GM19025 (cell line): ENCODE measurements around the gene CACNB1.

ENCODE experiments used
- ATAC-seq: cut with Tn5 transposase; IDR thresholded peaks from one replicate; pipeline ENCODE4 v1.9.1; 2021; ENCODE audit warnings: mild to moderate bottlenecking, low read depth, moderate library complexity; ENCODE audit not compliant: unreplicated experiment

CACNB1 gene

GRCh38 chr17:39197380-39198185, at the start of gene CACNB1:
TSS of gene CACNB1 (minus strand) at chr17:39197669. CDS start at chr17:39197495, 174 bp downstream.
- no peak for ATAC-seq

DNA sequence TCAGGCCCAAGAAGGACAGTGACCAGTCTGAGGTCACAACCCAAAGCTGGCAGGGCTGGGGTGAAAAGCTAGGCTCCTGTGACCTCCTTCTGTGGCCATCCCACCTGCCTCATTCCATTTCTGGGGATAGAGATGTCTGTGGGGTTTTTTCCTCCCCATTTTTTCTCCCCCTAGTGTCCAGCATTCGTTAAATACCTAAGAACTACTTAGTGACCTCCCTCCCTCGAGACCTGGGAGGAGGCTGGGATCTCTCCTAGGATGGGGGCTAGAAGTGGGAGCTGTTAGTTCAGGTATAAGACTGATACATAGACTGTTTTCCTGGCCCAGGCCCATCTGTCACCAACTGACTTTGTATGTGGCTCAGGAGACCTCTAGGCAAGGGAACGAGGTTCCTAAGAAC, 48.8 kb upstream of the CACNB1 start:
- no peak for ATAC-seq

GRCh38 chr17:39244600-39245570, 47.4 kb upstream of the CACNB1 start:
- peak; percentile 57 for ATAC-seq

- no peak for ATAC-seq
Observed at GRCh38 chr17:39244016-39244599, 46.6 kb upstream of the CACNB1 start.

GRCh38 chr17:39243155-39243554, 45.7 kb upstream of the CACNB1 start:
- no peak for ATAC-seq

DNA sequence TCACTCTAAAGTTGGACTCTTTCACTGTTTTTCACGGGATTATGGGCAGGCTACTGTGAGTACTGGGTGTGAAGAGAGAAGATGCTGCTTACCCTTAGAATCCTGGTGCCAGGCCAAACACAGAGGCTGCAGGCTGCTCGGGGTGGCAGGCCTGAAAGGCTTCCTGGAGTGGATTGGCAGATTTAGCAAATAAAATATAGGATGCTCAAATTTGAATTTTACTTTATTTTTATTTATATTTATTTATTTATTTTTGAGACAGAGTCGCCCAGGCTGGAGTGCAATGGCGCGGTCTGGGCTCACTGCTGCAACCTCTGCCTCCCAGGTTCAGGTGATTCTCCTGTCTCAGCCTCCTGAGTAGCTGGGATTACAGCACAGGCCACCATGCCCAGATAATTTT, 43.2 kb upstream of the CACNB1 start:
- ATAC-seq, result no peak

DNA sequence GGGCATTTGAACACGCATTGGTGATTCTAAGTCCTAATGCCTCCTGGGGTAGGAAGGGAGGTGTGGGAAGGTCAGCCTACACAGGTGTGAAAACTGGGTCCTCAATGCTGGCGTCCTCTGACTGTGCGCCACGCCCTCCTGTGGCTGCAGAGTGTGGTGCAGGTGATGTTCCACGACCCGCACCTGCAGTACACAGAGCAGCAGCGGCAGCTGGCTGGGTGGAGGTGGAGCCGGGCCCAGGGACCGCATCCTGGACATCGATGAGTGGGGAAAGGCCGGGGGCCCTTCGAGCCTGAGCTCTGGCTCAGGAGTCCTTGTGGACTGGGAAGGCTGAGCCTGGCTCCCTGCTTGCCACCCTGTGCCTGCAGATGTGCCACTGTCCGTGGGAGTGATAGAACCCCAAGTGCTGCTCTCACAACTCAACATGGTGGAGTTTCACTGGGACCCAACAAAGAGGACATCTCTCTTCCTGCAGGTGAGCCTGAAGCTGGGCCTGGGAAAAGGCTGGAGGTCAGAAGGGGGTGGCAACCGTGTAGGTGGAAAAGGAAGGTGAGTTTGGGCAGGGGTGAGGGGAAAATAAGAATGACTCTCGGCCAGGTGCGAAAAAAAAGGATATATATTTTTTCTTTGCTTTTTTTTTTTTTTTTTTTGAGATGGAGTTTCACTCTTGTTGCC, 42.3 kb upstream of the CACNB1 start:
- ATAC-seq, result no peak

GRCh38 chr17:39238311-39238972, 41.0 kb upstream of the CACNB1 start:
- ATAC-seq, result no peak

- no peak for ATAC-seq
Observed at GRCh38 chr17:39237586-39237985, 40.1 kb upstream of the CACNB1 start.

DNA sequence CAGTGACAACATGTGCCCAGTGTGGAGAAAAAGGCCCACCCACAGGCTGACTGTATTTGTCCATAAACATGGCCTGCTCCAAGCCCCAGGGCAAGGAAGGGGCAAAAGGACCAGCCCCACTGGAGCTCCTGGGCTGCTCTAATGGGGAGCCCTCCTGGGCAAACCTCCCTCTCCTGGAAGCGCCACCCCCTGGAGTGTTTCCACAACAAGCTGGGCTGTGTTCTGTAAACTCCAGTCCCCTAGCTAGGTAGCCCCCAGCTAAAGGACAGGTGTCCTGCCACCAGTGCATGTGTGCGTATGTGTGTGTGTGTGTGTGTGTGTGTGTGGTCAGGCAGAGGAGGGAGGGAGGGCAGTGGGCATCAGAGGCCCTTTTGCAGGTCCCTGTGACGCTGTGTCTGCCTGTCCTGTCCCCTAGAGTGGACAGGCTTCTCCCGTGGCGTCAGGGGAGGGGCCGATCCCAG, 39.5 kb upstream of the CACNB1 start:
- no peak for ATAC-seq

GRCh38 chr17:39236450-39236927, 39.0 kb upstream of the CACNB1 start:
- ATAC-seq, result no peak

GRCh38 chr17:39235555-39236449, 38.3 kb upstream of the CACNB1 start:
- ATAC-seq, result no peak

- ATAC-seq, result no peak
Observed at GRCh38 chr17:39231591-39232551, 34.4 kb upstream of the CACNB1 start.

DNA sequence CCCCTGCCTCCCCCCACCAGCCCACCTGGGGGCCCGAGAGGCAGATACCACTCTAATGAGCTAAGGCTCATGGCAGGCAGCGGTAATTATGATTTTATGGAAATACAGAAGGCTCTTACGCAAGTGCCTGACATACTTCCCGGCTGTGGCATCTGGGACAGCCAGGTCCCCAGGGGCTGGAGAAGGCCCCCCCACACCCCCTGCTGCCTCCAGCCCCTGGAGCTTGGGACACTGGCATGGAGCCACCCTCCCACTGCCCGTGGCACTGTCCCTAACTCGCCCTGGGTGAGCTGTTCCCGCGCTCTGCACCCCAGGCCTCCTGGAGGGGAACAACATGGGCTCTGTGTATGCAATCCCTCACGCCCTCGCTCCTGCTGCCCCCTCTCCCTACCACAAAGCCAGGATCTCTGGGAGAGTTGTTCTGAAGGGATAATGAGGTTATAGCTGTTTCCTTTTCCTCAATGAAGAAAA, 33.7 kb upstream of the CACNB1 start:
- ATAC-seq, result no peak

GRCh38 chr17:39230361-39230760, 32.9 kb upstream of the CACNB1 start:
- ATAC-seq, result no peak

GRCh38 chr17:39229274-39229913, 31.9 kb upstream of the CACNB1 start:
- ATAC-seq, result no peak

GRCh38 chr17:39227364-39227919, 30.0 kb upstream of the CACNB1 start:
- ATAC-seq, result no peak
